CD4-positive, alpha-beta T cell treated with Interleukin-4 for 4 hours (primary cell): Measurements from ENCODE around the gene ZNF385B.

Source experiments
- DNase-seq: peaks from one replicate; pipeline ENCODE4 v3.0.0-alpha.2; 2020

Gene ZNF385B

DNA sequence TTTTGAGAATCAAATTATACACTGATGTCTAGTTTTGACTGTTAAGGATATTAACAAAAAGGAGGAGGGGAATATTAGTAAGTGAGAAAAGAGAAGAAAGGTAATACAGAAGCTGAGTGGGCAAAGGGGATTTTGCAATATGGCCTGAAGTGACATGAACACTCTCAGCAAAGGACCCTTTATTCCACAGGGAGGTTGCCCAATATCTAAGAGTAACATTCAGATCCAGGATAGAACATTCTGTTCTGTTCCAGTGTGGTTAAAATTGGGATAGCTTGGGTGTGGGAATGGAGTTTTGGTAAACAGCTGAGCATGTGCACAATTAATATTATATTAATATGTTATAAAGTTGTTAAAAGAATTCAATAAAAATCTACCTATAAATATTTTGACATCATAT, 120.1 kb downstream of the ZNF385B start:
- DNase-seq, result no peak

- DNase-seq, result no peak
Observed at GRCh38 chr2:179729966-179730365, 131.4 kb downstream of the ZNF385B start.

- no peak for DNase-seq
Observed at GRCh38 chr2:179726461-179727180, 134.8 kb downstream of the ZNF385B start.

GRCh38 chr2:179724403-179724802, 137.0 kb downstream of the ZNF385B start:
- no peak for DNase-seq

DNA sequence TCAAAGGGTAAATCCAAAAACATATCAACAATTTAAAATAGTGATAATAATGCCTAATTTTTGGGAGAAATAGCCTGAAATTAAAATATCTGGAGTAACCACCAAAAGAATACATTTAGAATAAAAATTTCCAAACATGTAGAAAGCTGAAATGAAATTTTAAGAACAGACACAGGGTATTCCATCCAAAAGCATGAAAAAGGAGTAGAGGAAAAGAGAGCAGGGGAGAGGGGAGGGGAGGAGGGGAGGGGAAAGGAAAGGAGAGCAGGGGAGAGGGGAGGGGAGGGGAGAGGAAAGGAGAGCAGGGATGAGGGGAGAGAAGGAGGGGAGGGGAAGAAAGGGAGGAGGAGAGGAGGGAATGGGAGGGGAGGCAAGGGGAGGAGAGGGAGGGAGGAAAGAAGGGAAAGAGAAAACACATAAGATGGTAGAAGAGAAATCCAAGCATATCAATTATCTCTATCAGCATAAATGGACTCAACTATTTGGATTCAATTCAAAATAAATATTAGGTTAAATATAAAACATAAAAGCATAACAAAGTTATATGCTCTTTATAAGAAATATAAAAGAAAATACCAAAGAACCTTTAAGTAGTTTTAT, 141.1 kb downstream of the ZNF385B start:
- DNase-seq, result no peak

GRCh38 chr2:179715871-179716270, 145.5 kb downstream of the ZNF385B start:
- DNase-seq, result no peak

DNA sequence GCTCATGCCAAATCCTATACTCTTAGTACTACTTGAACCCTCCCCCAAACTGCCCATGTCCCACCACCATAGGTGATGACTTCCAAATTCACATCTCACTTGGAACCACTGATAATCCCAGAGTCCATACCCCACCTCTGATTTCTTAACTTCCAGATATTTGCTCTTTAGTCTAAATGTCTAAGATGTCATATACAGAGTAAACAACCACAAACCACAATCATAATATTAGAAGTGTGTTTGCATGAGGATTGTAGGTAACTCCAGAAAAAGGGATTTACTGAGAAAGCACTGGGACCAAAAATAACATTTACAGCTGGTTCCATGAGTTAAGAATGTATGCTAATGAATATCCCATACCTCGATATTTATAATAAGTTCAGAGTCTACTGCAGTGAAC, 146.2 kb downstream of the ZNF385B start:
- no peak for DNase-seq

- DNase-seq, result no peak
Observed at GRCh38 chr2:179712825-179713224, 148.6 kb downstream of the ZNF385B start.

GRCh38 chr2:179711375-179711774, 150.0 kb downstream of the ZNF385B start:
- DNase-seq, result no peak

- DNase-seq, result no peak
Observed at GRCh38 chr2:179703702-179704101, 157.7 kb downstream of the ZNF385B start.

DNA sequence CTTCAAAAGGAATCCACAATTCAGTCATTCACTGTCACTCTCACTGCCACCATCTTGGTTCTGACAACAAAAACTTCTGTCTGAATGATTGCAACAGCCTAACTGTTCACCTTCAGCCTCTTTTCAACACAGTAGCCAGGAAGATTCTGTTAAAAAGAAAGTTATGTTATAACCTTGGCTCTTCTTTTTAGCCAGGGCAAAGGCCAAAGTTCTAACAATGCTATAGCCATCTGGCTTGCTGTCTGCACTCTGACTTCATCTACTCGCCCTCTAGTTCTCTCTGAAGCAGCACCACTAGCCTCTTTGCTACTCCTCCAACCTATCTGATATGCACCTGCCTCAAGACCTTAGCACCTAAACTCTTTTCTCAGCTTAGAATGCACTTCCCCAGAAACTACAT, 158.5 kb downstream of the ZNF385B start:
- no peak for DNase-seq

GRCh38 chr2:179701524-179702110, 159.8 kb downstream of the ZNF385B start:
- no peak for DNase-seq

GRCh38 chr2:179695486-179695885, 165.9 kb downstream of the ZNF385B start:
- DNase-seq, result no peak

- no peak for DNase-seq
Observed at GRCh38 chr2:179694963-179695362, 166.4 kb downstream of the ZNF385B start.

- no peak for DNase-seq
Observed at GRCh38 chr2:179692610-179693009, 168.8 kb downstream of the ZNF385B start.

- DNase-seq, result no peak
Observed at GRCh38 chr2:179692043-179692442, 169.4 kb downstream of the ZNF385B start.

GRCh38 chr2:179691235-179691634, 170.2 kb downstream of the ZNF385B start:
- no peak for DNase-seq

GRCh38 chr2:179686718-179687342, 174.6 kb downstream of the ZNF385B start:
- DNase-seq, result no peak

GRCh38 chr2:179686069-179686468, 175.3 kb downstream of the ZNF385B start:
- DNase-seq, result no peak

DNA sequence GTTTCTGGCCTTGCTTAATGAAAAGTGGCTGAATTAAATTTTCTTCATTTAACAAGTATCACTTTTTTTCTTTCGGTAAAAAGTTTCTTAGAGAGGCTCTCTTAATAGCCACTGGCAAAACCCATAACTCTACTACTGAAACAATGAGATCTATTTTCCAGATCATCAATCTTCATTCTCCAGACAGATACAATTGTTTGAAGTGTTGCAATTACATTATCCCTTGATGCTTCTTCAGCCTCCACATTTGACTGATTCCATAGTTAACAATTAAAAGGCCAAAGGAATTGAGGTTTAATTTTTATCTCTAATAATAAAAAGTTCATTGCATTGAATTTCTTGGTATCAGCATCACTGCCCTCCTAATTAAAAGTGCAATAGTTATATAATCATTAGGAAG, 176.3 kb downstream of the ZNF385B start:
- no peak for DNase-seq

DNA sequence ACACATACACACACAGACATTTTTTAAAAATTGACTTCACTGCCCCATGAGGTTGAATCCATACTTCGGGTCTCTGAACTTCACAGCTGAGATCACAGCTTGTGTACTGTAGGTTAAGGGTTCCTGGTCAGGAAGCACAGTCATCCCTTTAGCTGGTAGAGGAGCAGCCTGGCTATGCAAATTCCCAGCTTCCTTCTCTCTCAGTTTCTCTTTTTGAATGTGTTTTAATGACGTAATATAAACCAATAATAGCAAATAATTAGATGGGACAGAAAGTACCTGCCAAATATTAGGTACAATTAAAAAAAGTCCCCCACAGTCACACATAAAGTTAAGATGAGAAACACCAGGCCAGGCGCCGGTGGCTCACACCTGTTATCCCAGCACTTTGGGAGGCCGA, 178.7 kb downstream of the ZNF385B start:
- DNase-seq, result no peak

- no peak for DNase-seq
Observed at GRCh38 chr2:179677746-179678505, 183.5 kb downstream of the ZNF385B start.

DNA sequence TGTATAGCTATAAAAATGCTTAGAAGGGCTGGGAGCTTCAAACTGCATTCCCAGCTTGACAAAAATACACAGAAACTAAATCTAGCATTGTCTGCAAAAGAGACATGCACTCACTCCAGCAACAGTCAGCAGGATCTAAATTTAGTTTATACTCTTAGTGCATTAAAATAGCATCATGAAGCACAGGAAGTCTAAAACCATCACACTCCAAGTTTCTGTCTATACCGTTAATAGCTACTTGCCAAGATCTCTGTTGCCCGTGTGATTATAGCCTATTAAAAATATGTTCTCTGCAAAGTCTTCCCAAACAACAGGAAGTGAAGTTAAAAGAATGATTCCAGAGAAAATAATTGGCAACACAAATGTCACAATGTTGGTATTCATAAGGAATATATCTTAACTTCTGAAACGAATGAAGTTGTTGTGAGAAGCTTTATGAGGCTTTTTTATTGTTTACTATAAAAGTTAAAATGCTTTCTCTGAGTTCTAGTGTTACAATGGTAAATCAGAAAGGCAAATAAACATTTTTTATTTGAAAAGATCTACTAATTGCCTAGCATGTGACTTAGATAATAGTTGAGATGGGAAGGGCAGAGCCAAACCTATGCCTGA, 184.2 kb downstream of the ZNF385B start:
- no peak for DNase-seq
